Omental fat pad (tissue), 4 donors: ENCODE results near the gene IL1B. TPM values are rescaled to one million over a fixed set of nuclear protein-coding genes. Genes with fewer than 3 reads are reported as not detected.

Experiments used
- ATAC-seq: fragments of 150-250 bp; one replicate; pipeline ENCODE4 v1.9.1; 2016; ENCODE audit warnings: mild to moderate bottlenecking, moderate library complexity; ENCODE audit not compliant: low FRiP score
- DNase-seq: peaks from one replicate; pipeline ENCODE4 v3.0.0-alpha.2; 2019; ENCODE audit warnings: low spot score
- total RNA-seq, 4 donors: library from RNA; depleted of rRNA; stranded (reverse); fragments of >200 nt; gene quantifications; one replicate each; pipeline ENCODE4 v1.1.0, GENCODE V29; 2016
- TF ChIP-seq, protein P1 (sequence below), 3 donors: fragments of 450-650 bp; IDR thresholded peaks; one replicate each; pipeline ENCODE4 v1.5.1; 2016 to 2017; ENCODE audit warnings: antibody characterized with exemption in 3 of 3, mild to moderate bottlenecking in 3 of 3, moderate library complexity in 2 of 3

IL1B gene
- total RNA-seq, 4 donors from 2014 or later, result 2.6 to 50.5 (median 7.3) TPM

DNA sequence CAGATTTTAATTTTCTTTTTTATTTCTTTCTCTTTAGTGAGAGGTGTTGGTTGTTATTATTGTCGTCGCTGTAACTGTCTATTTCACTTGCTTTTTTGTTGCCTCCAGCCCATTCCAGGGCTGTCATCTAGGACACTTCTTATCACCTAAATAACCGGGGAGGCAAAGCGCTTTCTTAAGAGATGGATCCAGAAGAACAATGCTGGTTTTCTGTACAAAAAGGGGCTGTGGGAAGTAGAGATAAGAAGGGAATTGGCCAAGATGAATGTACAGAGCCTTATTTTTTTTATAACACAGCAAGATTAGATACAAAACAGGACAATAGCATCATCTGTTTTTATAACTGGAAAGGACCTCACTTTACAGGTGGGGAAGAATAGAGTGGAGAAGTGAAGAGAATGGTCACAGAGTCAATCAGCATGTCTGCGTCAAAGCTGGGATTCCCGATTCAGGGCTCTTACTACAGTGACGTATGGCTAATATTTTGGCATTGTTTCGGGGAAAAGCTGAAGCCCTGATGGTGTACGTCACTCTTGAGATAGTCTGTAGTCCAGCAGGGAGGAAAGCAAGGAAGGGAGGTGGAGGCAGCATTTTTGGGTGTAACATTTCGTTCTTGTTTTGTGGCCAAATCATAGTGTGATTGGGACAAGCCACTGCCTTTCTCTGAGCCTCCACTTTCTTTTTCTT, 23.2 kb downstream of the IL1B start:
- no peak for DNase-seq
- TF ChIP-seq, protein P1, sequence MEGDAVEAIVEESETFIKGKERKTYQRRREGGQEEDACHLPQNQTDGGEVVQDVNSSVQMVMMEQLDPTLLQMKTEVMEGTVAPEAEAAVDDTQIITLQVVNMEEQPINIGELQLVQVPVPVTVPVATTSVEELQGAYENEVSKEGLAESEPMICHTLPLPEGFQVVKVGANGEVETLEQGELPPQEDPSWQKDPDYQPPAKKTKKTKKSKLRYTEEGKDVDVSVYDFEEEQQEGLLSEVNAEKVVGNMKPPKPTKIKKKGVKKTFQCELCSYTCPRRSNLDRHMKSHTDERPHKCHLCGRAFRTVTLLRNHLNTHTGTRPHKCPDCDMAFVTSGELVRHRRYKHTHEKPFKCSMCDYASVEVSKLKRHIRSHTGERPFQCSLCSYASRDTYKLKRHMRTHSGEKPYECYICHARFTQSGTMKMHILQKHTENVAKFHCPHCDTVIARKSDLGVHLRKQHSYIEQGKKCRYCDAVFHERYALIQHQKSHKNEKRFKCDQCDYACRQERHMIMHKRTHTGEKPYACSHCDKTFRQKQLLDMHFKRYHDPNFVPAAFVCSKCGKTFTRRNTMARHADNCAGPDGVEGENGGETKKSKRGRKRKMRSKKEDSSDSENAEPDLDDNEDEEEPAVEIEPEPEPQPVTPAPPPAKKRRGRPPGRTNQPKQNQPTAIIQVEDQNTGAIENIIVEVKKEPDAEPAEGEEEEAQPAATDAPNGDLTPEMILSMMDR (IDR thresholded peaks at IDR 0.05), result no peak
- no peak for ATAC-seq

DNA sequence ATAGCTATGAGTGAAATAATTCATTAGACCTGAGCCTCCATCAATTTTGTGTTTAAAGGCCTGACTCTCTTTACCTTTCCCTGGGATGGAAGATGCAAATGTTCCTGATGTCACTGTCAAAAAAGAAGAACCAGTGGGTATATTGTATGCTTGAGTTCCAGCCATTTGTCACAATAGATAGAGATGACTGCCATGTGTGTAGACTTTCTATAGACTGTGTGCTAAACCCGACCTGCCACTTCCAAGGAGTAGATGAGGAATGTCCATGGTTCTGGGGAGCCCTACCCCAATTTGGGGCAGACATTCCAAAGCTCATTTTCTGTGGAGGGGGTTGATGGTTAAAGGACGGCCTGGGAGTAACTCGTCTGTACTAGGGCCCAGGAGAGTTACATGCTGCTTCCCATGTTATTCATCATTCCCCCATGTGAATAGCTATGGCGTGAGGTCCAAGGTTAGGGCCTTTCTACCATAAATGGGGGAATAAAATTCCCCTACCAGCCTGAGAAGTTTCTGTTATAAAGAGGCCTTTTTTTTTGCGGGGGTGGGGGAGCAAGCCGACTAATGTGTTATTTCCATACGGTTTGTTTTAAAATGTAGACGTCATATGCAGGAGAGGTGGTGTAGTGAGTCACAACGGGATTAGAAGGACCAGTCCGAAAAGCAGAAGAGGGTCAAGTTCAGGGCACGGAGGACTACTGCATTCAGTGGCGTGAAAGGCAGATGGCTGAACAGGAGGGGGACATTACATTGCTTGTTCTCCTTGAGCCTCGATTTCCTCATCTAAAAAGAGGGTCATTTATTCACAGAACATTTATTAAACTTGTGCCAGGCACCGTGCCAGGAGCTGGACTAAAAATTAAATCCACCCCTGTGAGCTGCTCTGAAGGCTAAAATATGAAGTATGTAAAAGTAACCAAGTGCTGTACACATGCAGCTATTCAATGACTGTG, 24.0 kb downstream of the IL1B start:
- no peak for ATAC-seq
- DNase-seq, result no peak
- TF ChIP-seq, protein P1 (IDR thresholded peaks at IDR 0.05), result no peak

DNA sequence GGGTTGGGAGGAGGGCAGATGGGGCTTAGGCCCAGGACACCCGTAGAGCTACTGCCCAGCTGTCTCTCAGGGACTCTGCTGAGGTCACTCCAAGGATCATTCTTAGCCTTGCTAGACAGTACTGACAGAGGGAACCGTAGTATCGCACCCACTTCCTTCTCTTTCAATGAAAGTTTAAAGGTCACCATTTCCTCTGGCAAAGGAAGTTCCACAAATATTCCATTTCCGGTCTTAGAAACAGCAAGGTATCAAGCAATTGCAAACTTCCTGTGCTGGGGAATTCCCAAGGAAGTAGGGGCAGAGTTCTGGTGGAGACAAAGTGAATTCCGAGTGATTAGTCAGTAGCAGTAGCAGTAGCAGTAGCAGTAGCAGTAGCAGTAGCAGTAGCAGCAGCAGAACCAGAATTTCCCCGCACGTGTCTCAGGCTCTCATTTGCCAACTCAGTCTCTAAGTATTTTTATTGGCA, 24.7 kb downstream of the IL1B start:
- ATAC-seq, result peak; percentile 79

DNA sequence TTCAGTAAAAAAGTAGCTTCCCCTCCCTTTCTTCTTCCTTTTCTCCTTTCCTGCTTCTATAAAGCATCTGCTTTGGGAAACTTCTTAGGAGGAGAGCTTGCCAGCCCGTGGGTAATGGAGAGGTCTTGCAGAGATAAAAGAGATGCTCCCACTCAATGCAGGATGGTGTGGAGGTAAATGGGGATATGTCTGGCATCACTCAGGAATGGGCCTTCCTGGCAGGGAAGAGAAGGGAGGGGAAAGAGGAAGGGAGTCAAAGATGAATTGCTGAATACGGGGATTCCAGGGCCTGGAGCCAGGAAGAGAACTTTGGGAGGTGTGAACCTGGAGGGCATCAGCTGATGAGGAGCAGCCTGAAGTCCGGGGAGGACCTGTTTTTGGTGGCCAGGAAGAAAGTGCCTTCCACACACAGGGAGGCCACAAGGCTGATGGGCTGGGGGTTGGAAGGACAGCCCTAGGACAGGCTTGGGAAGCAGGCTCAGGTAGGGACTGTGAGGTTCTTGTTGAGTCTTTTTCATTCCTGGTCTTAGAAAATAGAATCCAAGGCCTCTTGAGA, 25.2 kb downstream of the IL1B start:
- peak; percentile 54 for ATAC-seq
- TF ChIP-seq, protein P1 (IDR thresholded peaks at IDR 0.05), result no peak
- DNase-seq, result no peak

More for the DNA sequence above, 24.7 kb downstream of the IL1B start:
- no peak for DNase-seq
- TF ChIP-seq, protein P1 (IDR thresholded peaks at IDR 0.05), result no peak

DNA sequence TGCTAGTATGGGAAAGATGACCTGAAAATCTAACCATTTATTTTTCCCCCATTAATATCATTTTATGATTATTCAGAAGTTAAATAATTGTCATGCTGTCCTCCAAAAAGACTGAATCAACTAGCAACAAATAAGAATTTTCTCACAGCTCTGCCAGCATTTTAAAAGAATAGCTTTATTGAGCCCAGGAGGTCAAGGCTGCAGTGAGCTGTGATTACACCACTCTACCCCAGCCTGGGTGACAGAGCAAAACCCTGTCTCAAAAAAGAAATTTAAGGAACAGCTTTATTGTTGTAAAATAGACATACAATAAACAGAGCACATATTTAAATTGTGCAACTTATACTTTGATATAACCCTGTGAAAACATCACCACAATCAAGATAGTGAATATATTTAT, 27.5 kb downstream of the IL1B start:
- ATAC-seq, result no peak
- TF ChIP-seq, protein P1 (IDR thresholded peaks at IDR 0.05), result no peak

DNA sequence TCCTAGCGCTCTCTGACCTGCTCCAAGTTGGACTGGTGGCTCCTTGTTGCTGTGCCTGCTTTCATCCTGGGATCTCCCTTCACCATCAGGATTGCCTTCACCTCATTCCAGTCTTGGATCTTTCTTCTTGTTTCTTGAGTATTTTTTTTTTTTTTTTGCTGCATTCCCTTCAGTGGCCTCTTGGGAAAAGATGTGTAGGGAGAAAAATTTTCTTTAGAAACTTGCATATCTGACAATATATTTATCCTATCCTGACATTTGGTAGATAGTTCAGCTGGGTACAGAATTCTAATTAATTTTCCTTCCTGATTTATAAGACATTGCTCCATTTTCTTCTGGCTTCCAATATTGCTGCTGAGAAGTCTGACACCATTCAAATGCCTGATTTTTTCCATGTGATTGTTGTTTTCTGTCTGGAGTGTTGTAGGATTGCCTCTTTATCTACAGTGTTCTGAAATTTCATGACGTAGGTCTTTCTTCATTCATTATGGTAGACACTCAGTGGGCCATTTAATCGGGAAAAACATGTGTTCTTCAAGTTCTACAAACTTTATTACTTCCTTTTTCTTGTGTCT, 29.3 kb downstream of the IL1B start:
- ATAC-seq, result no peak
- no peak for DNase-seq
- TF ChIP-seq, protein P1 (IDR thresholded peaks at IDR 0.05), result no peak

More for the DNA sequence above, 27.5 kb downstream of the IL1B start:
- DNase-seq, result no peak
